HL-60 (cell line): ENCODE data around the gene CENPF.
"Not testable (repeated sequence)": the region's sequence is repeated elsewhere in the genome, so short reads cannot be mapped to it uniquely, and the experiment has no call there.

Experiments used
- GABPA ChIP-seq: IDR thresholded peaks from 2 replicates; pipeline ENCODE4 v1.6.1; 2012; ENCODE audit warnings: low read depth
- POLR2AphosphoS5 ChIP-seq: IDR thresholded peaks from 2 replicates; pipeline ENCODE4 v1.6.1; 2012; ENCODE audit warnings: low read depth
- TF ChIP-seq, protein P1 (sequence below): IDR thresholded peaks from one replicate; pipeline ENCODE4 v1.5.1; 2011; ENCODE audit warnings: low read length, control low read depth, inconsistent platforms; ENCODE audit not compliant: insufficient read depth
- TF ChIP-seq, protein P2 (sequence below): IDR thresholded peaks from 2 replicates; pipeline ENCODE4 v1.6.1; 2012; ENCODE audit warnings: low read depth; ENCODE audit not compliant: insufficient replicate concordance

DNA sequence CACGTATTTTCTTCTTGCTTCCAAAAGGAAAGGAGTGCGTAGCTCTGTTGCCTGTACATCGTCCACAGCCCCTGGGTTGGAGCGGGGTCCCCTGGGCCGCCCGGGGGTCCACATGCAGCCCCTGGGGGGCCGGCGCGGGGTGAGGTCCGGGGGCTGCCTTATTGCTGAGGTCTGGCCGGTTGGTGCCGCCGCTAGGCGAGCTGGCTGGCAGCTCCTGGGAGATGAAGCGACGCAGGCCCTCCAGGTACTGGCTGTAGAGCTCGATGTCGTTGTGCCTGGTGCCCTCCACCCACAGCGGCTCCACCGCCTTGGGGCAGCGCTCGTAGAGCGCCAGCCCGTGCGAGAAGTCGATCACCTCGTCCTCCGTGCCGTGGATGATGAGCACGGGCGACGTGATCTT lies 2.5 kb downstream of the CENPF start:
- TF ChIP-seq, protein P1, sequence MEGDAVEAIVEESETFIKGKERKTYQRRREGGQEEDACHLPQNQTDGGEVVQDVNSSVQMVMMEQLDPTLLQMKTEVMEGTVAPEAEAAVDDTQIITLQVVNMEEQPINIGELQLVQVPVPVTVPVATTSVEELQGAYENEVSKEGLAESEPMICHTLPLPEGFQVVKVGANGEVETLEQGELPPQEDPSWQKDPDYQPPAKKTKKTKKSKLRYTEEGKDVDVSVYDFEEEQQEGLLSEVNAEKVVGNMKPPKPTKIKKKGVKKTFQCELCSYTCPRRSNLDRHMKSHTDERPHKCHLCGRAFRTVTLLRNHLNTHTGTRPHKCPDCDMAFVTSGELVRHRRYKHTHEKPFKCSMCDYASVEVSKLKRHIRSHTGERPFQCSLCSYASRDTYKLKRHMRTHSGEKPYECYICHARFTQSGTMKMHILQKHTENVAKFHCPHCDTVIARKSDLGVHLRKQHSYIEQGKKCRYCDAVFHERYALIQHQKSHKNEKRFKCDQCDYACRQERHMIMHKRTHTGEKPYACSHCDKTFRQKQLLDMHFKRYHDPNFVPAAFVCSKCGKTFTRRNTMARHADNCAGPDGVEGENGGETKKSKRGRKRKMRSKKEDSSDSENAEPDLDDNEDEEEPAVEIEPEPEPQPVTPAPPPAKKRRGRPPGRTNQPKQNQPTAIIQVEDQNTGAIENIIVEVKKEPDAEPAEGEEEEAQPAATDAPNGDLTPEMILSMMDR, result not testable (repeated sequence)
- TF ChIP-seq GABPA, POLR2AphosphoS5: not testable (repeated sequence)
- TF ChIP-seq, protein P2, sequence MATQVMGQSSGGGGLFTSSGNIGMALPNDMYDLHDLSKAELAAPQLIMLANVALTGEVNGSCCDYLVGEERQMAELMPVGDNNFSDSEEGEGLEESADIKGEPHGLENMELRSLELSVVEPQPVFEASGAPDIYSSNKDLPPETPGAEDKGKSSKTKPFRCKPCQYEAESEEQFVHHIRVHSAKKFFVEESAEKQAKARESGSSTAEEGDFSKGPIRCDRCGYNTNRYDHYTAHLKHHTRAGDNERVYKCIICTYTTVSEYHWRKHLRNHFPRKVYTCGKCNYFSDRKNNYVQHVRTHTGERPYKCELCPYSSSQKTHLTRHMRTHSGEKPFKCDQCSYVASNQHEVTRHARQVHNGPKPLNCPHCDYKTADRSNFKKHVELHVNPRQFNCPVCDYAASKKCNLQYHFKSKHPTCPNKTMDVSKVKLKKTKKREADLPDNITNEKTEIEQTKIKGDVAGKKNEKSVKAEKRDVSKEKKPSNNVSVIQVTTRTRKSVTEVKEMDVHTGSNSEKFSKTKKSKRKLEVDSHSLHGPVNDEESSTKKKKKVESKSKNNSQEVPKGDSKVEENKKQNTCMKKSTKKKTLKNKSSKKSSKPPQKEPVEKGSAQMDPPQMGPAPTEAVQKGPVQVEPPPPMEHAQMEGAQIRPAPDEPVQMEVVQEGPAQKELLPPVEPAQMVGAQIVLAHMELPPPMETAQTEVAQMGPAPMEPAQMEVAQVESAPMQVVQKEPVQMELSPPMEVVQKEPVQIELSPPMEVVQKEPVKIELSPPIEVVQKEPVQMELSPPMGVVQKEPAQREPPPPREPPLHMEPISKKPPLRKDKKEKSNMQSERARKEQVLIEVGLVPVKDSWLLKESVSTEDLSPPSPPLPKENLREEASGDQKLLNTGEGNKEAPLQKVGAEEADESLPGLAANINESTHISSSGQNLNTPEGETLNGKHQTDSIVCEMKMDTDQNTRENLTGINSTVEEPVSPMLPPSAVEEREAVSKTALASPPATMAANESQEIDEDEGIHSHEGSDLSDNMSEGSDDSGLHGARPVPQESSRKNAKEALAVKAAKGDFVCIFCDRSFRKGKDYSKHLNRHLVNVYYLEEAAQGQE, result not testable (repeated sequence)
